Neural progenitor cell (in vitro differentiated cells): Measurements from ENCODE around the gene CAMK1G. TPM values are rescaled to one million over a fixed set of nuclear protein-coding genes. Genes with fewer than 3 reads are reported as not detected.
A peak's percentile ranks its signal among the peaks of the same experiment; 100 is the strongest.

Experiments used
- DNase-seq: peaks from one replicate; pipeline ENCODE4 v3.0.0-alpha.2; 2016; ENCODE audit warnings: low spot score
- H2AFZ ChIP-seq: fragments of 200-600 bp; sonication (generic); replicated peaks from 2 replicates; pipeline ENCODE4 v1.6.1; 2016; ENCODE audit warnings: antibody characterized with exemption
- H3F3A ChIP-seq: fragments of 200-600 bp; sonication (generic); 2 replicates; pipeline ENCODE4 v1.6.1; 2016; ENCODE audit warnings: antibody characterized with exemption, low read depth
- H3K27ac ChIP-seq: fragments of 200-600 bp; sonication (generic); 2 replicates; pipeline ENCODE4 v1.5.1; 2016; ENCODE audit warnings: mild to moderate bottlenecking
- H3K27me3 ChIP-seq: fragments of 200-600 bp; sonication (generic); 2 replicates; pipeline ENCODE4 v1.6.1; 2016; ENCODE audit warnings: mild to moderate bottlenecking, moderate library complexity
- H3K36me3 ChIP-seq: fragments of 200-600 bp; sonication (generic); 2 replicates; pipeline ENCODE4 v1.5.1; 2016
- H3K4me1 ChIP-seq: fragments of 200-600 bp; sonication (generic); 2 replicates; pipeline ENCODE4 v1.6.1; 2016; ENCODE audit warnings: mixed run types
- H3K4me2 ChIP-seq: fragments of 200-600 bp; sonication (generic); 2 replicates; pipeline ENCODE4 v1.6.1; 2016
- H3K4me3 ChIP-seq: fragments of 200-600 bp; sonication (generic); 2 replicates; pipeline ENCODE4 v1.5.1; 2016
- H3K79me2 ChIP-seq: fragments of 200-600 bp; sonication (generic); 2 replicates; pipeline ENCODE4 v1.6.1; 2016; ENCODE audit warnings: low read depth
- H3K9ac ChIP-seq: fragments of 200-600 bp; sonication (generic); 2 replicates; pipeline ENCODE4 v1.6.1; 2016
- H3K9me3 ChIP-seq: fragments of 200-600 bp; sonication (generic); 2 replicates; pipeline ENCODE4 v1.5.1; 2016; ENCODE audit warnings: low read depth
- H4K20me1 ChIP-seq: fragments of 200-600 bp; sonication (generic); 2 replicates; pipeline ENCODE4 v1.6.1; 2016; ENCODE audit warnings: low read depth
- H3K27ac Mint-ChIP-seq: 3 replicates; pipeline ENCODE4 v1.8.0; 2021; ENCODE audit warnings: mixed read lengths
- H3K27me3 Mint-ChIP-seq: 2 replicates; pipeline ENCODE4 v1.8.0; 2022; ENCODE audit warnings: low read depth, mild to moderate bottlenecking, inconsistent platforms, moderate library complexity, mixed read lengths; ENCODE audit not compliant: insufficient read depth
- H3K36me3 Mint-ChIP-seq: 3 replicates; pipeline ENCODE4 v1.8.0; 2021; ENCODE audit warnings: mixed read lengths
- H3K4me1 Mint-ChIP-seq: 3 replicates; pipeline ENCODE4 v1.8.0; 2021; ENCODE audit warnings: mixed read lengths
- H3K4me3 Mint-ChIP-seq: 3 replicates; pipeline ENCODE4 v1.8.0; 2021; ENCODE audit warnings: mild to moderate bottlenecking, moderate library complexity, mixed read lengths
- H3K9me3 Mint-ChIP-seq: 3 replicates; pipeline ENCODE4 v1.8.0; 2020; ENCODE audit warnings: mixed read lengths
- CTCF ChIP-seq: fragments of 200-600 bp; sonication (generic); IDR thresholded peaks from 2 replicates; pipeline ENCODE4 v1.5.1; 2017; ENCODE audit warnings: antibody characterized with exemption, mild to moderate bottlenecking
- EZH2 ChIP-seq: fragments of 200-600 bp; sonication (generic); IDR thresholded peaks from 2 replicates; pipeline ENCODE4 v1.6.1; 2017; ENCODE audit warnings: antibody characterized with exemption, mild to moderate bottlenecking, moderate library complexity
- EZH2phosphoT487 ChIP-seq: fragments of 200-600 bp; sonication (generic); IDR thresholded peaks from 2 replicates; pipeline ENCODE4 v1.6.1; 2017; ENCODE audit warnings: antibody characterized with exemption
- total RNA-seq: library from RNA; depleted of rRNA; stranded (reverse); fragments of >200 nt; gene quantifications from 2 replicates; pipeline ENCODE4 v1.2.3, GENCODE V29; 2015; ENCODE audit warnings: low replicate concordance

CAMK1G gene
- total RNA-seq, 1 donor from 2014 or later: 3.6 TPM

- peaks cover 46% of the 10 kb centered on the region for H3K27me3 ChIP-seq
These were observed 35.9 kb upstream of the CAMK1G start for GRCh38 chr1:209547626-209548025.

GRCh38 chr1:209549443-209550205, 33.9 kb upstream of the CAMK1G start:
- H3F3A ChIP-seq: no peaks in the 10 kb centered on the region
- DNase-seq: peak; percentile 54
- peak overlapping the region; percentile 72 for H3K4me2 ChIP-seq
- H3K4me3 Mint-ChIP-seq: peak overlapping the region; percentile 70
- no peaks in the 10 kb centered on the region for H4K20me1 ChIP-seq
- peaks cover 3% of the 10 kb centered on the region for H3K9me3 Mint-ChIP-seq
- peaks cover 46% of the 10 kb centered on the region for H3K27me3 ChIP-seq
- no peak overlapping the region for H3K27ac Mint-ChIP-seq
- no peak overlapping the region for H3K9ac ChIP-seq
- H3K9me3 ChIP-seq: no peaks in the 10 kb centered on the region
- H3K4me1 ChIP-seq: peaks cover 13% of the 10 kb centered on the region
- no peaks in the 10 kb centered on the region for H3K36me3 ChIP-seq
- H2AFZ ChIP-seq: no peak overlapping the region
- peak overlapping the region; percentile 27 for H3K4me3 ChIP-seq
- H3K79me2 ChIP-seq: no peaks in the 10 kb centered on the region
- H3K27ac ChIP-seq: no peak overlapping the region
- peaks cover 3% of the 10 kb centered on the region for H3K27me3 Mint-ChIP-seq
- H3K4me1 Mint-ChIP-seq: peaks cover 27% of the 10 kb centered on the region
- peak; percentile 63 for TF ChIP-seq CTCF
- TF ChIP-seq EZH2phosphoT487: no peak
- TF ChIP-seq EZH2: no peak
- H3K36me3 Mint-ChIP-seq: no peaks in the 10 kb centered on the region

More at GRCh38 chr1:209547626-209548025, 35.9 kb upstream of the CAMK1G start:
- H3K4me1 ChIP-seq: peaks cover 4% of the 10 kb centered on the region
- TF ChIP-seq CTCF (no peak), EZH2phosphoT487 (no peak), EZH2 (no peak)
- H3K79me2 ChIP-seq: no peaks in the 10 kb centered on the region
- H3K27ac ChIP-seq: no peak overlapping the region
- H3K9me3 ChIP-seq: no peaks in the 10 kb centered on the region
- peaks cover 3% of the 10 kb centered on the region for H3K9me3 Mint-ChIP-seq
- H3K27ac Mint-ChIP-seq: no peak overlapping the region
- no peak overlapping the region for H3K9ac ChIP-seq
- peaks cover 3% of the 10 kb centered on the region for H3K27me3 Mint-ChIP-seq
- no peaks in the 10 kb centered on the region for H4K20me1 ChIP-seq
- H3K4me3 Mint-ChIP-seq: no peak overlapping the region
- H3K36me3 Mint-ChIP-seq: no peaks in the 10 kb centered on the region
- H2AFZ ChIP-seq: no peak overlapping the region
- H3K4me1 Mint-ChIP-seq: peaks cover 31% of the 10 kb centered on the region
- no peaks in the 10 kb centered on the region for H3K36me3 ChIP-seq
- no peak overlapping the region for H3K4me3 ChIP-seq
- no peak overlapping the region for H3K4me2 ChIP-seq
- DNase-seq: no peak
- no peaks in the 10 kb centered on the region for H3F3A ChIP-seq

- Histone ChIP-seq H3F3A (no peaks in the 10 kb centered on the region), H3K9me3 (no peaks in the 10 kb centered on the region), H2AFZ (no peak overlapping the region), H3K4me1 (peaks cover 13% of the 10 kb centered on the region), H3K79me2 (no peaks in the 10 kb centered on the region), H3K36me3 (no peaks in the 10 kb centered on the region), H3K9ac (no peak overlapping the region), H3K4me2 (no peak overlapping the region), H3K27me3 (peaks cover 46% of the 10 kb centered on the region), H4K20me1 (no peaks in the 10 kb centered on the region), H3K27ac (no peak overlapping the region), H3K4me3 (no peak overlapping the region)
- H3K4me1 Mint-ChIP-seq: peaks cover 27% of the 10 kb centered on the region
- TF ChIP-seq EZH2: no peak
- TF ChIP-seq CTCF: no peak
- no peak for TF ChIP-seq EZH2phosphoT487
- H3K36me3 Mint-ChIP-seq: no peaks in the 10 kb centered on the region
- H3K27ac Mint-ChIP-seq: no peak overlapping the region
- no peak overlapping the region for H3K4me3 Mint-ChIP-seq
- no peak for DNase-seq
- peaks cover 3% of the 10 kb centered on the region for H3K27me3 Mint-ChIP-seq
- H3K9me3 Mint-ChIP-seq: no peaks in the 10 kb centered on the region
These were observed 33.0 kb upstream of the CAMK1G start for GRCh38 chr1:209550519-209550918.
